DMS153 (cell line): ENCODE measurements around the gene GOLT1A.

Source experiments
- DNase-seq: peaks from one replicate; lab custom pipeline; 2025; lab: John Stamatoyannopoulos, UW

GOLT1A gene

GRCh38 chr1:204213668-204214662, at the start of gene GOLT1A:
TSS of gene GOLT1A (minus strand) at chr1:204213988. CDS start at chr1:204213906, 82 bp downstream.
- peak; percentile 86 for DNase-seq

GRCh38 chr1:204263254-204263910, 49.6 kb upstream of the GOLT1A start:
- DNase-seq: no peak

- no peak for DNase-seq
These were observed 48.9 kb upstream of the GOLT1A start for GRCh38 chr1:204262506-204263253.

- no peak for DNase-seq
These were observed 48.1 kb upstream of the GOLT1A start for GRCh38 chr1:204261746-204262505.

GRCh38 chr1:204261266-204261665, 47.5 kb upstream of the GOLT1A start:
- DNase-seq: no peak

- DNase-seq: no peak
These were observed 46.9 kb upstream of the GOLT1A start for GRCh38 chr1:204260601-204261197.

GRCh38 chr1:204259782-204260181, 46.0 kb upstream of the GOLT1A start:
- DNase-seq: no peak

- no peak for DNase-seq
These were observed 45.4 kb upstream of the GOLT1A start for GRCh38 chr1:204259196-204259595.

- peak; percentile 58 for DNase-seq
These were observed 44.7 kb upstream of the GOLT1A start for GRCh38 chr1:204258213-204259115.

- DNase-seq: no peak
These were observed 43.7 kb upstream of the GOLT1A start for GRCh38 chr1:204257446-204257845.

- no peak for DNase-seq
These were observed 42.7 kb upstream of the GOLT1A start for GRCh38 chr1:204256531-204256930.

- no peak for DNase-seq
These were observed 42.2 kb upstream of the GOLT1A start for GRCh38 chr1:204255966-204256365.

GRCh38 chr1:204255225-204255624, 41.4 kb upstream of the GOLT1A start:
- DNase-seq: peak; percentile 34

- DNase-seq: no peak
These were observed 40.4 kb upstream of the GOLT1A start for GRCh38 chr1:204254031-204254661.

- DNase-seq: no peak
These were observed 38.3 kb upstream of the GOLT1A start for GRCh38 chr1:204251926-204252689.

- no peak for DNase-seq
These were observed 37.5 kb upstream of the GOLT1A start for GRCh38 chr1:204251286-204251685.

- no peak for DNase-seq
These were observed 36.7 kb upstream of the GOLT1A start for GRCh38 chr1:204250428-204251030.

- DNase-seq: no peak
These were observed 36.1 kb upstream of the GOLT1A start for GRCh38 chr1:204249736-204250427.
